SK-N-MC (cell line): Measurements from ENCODE around the gene PTGER4.

Source experiments
- EZH2 ChIP-seq: fragments of 200-600 bp; sonication (generic); IDR thresholded peaks from one replicate; pipeline ENCODE4 v1.6.1; 2017; ENCODE audit warnings: antibody characterized with exemption
- FOXP2 ChIP-seq: optimal IDR thresholded peaks from 2 replicates; pipeline ENCODE3; 2011; ENCODE audit warnings: mild to moderate bottlenecking, moderate library complexity; ENCODE audit not compliant: insufficient read depth; ENCODE audit errors: extremely low read length, control extremely low read depth
- POLR2AphosphoS5 ChIP-seq: IDR thresholded peaks from 2 replicates; pipeline ENCODE4 v1.6.1; 2012; ENCODE audit warnings: mild to moderate bottlenecking, low read depth, low read length, borderline replicate concordance

DNA sequence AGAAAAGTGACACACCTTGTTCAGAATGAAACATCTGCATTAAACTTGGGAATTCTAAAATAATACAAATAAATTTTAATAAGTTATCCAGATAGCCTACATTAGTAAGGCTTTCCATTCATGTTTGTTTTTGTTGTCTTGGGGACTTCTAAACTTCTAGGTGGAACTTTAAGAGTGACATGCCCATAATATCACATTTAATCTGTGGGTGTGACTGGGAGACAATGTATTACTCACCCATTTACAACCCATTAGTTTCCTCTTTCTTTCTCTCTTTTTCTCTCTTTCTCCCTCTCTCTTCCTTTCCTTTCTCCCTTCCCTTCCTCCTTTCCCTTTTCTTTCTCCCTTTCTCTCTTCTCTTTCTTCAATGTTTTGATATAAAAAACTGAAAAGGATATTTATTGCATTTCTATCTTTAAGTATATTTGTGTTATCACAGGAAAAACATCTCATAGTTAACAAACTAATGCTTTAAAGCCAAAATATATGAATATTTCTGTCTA is 12.5 kb upstream of the PTGER4 start:
- TF ChIP-seq EZH2 = no peak
- no peak for TF ChIP-seq POLR2AphosphoS5
- no peak for TF ChIP-seq FOXP2
